GM18519 (cell line): ENCODE data around the gene VSX2.

Source experiments
- ATAC-seq: cut with Tn5 transposase; IDR thresholded peaks from one replicate; pipeline ENCODE4 v1.9.1; 2021; ENCODE audit warnings: mild to moderate bottlenecking, moderate library complexity; ENCODE audit not compliant: unreplicated experiment, low FRiP score

The VSX2 gene

DNA sequence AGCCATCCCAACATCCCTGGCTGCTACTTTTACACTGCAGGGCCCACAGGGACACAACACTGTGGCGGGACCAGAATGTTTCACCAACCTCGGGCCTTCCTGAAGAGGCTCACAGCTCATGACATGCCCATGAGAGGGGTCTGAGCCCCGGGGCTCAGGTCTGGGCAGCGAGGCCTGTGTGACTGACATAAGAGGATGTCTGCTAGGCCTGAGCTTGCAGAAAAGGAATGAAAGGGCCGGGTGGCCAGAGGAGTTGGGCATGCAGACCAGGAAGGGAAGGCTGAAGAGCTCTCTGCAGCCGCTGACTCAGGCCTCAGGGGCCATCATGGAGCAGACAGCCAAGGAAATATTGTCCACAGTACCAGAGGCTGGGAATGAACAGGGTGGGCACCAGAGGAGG, 18.3 kb upstream of the VSX2 start:
- no peak for ATAC-seq

- no peak for ATAC-seq
Observed at GRCh38 chr14:74221741-74222140, 17.5 kb upstream of the VSX2 start.

DNA sequence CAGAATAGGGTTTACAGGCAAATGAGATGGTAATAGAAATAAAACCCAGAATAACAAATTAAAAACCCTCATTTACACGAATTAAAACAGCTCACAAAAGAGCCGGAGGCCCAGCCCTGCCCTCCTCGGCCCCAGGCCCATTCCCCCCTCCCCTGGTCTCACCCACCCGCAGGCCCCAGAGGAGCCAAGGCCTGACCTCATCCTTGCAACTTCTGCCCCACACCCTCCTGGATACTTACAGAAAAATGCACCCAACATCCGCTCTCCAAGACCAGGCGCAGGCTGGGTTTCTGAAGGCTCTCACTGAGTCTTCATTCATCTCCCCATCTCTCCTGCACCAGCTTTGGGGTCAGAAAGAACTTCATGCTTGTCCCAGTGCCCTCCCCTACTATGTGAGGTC, 16.2 kb upstream of the VSX2 start:
- ATAC-seq = no peak

DNA sequence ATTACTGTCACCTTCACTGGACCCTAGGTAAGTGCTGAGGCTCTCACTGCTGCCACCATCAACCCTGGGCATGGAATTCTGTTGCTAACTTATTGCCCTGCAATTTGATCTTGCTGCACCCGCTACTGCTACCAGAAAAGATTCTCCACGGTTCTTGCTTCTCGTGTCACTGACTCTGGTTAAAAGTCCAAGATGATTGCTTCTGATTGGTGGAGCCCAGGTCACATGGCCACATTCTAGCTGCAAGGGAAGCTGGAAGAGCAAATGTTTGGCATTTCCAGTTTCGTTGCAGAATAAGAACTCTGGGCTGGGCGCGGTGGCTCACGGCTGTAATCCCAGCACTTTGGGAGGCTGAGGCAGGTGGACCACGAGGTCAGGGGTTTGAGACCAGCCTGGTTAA, 7.5 kb upstream of the VSX2 start:
- no peak for ATAC-seq

DNA sequence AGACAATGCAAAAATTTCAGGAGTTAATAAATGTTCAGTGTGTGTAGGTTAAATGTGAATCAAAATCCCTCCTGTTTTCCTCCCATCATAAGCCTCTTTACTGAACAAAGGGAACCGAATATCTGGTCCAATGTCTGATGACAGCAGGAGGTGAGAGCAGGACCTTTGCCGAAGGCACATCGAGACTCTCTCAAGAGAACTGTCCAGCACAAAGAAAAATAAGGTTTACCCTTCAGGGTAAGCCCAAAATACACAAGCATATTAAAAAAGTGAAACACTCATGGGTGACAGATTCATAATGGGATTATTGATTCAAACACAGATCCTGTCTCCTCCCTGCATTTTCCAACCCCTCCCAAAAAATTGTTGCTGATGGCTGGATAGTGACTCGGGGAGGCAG, 4.2 kb upstream of the VSX2 start:
- no peak for ATAC-seq

DNA sequence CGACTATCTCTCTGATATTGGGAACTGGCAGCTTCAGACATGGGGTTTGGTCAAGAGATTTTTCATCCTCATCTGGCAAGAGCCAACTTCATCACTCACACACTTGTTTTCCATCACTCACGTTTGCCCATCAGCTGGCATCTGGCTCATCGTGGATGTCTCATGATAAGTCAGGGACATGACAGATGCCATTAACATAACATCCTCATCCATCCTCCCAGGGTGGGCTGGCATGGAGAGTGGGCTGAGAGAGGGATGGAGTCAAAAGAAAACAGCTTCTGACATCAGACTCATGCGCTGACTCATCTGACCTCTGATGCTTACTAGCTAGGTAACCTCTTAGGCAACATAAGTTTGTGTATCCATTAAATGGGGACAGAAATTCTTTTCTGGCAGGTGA, 1.8 kb upstream of the VSX2 start:
- no peak for ATAC-seq

DNA sequence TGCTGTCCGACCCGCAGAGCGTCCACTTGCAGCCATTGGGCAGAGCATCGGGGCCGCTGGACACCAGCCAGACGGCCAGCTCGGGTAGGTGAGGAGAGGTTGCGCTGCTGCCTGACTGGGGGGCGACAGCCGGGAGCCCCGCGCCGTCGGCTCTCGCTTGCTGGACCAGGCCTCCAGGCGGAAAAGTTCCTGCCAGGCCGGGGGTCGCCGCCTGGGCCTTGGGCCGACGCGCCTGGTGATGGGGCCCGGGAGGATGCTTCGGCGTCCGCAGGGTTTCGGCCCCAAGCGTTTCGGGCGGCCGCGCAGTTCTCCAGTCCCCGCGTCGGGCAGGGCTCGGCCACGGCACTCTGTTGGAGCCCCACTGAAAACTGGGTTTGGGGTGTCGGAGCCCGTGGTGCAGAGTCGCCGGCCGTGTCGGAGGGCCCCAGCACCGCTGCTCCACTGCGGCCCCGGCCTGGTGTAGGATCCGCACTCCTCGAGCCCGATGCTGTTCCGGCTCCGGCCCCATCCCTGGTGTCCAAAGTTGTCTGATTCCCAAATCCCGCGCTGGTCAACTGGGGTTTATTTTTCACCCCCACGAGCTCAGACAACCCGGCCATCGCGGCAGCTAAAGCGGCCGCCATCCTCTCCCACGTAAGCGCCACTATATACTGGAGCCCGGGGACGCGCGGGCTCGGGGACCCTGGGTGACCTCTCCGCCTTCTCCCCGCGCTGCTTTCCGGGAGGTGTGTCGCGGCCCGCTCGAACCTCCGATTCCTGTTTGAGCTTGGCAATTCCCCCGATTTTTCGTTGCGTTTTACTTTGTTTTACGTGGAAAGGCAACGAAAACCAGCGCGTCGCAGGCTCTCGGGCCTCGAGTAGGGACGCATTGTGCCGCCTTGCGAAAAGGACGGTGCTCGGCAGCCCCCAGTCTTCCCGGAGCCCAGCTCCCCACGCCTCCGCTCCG, 872 bp downstream of the VSX2 start:
- no peak for ATAC-seq

GRCh38 chr14:74240794-74241651, 1.8 kb downstream of the VSX2 start:
- no peak for ATAC-seq

- ATAC-seq = no peak
Observed at GRCh38 chr14:74241652-74242017, 2.4 kb downstream of the VSX2 start.

GRCh38 chr14:74242021-74242779, 3.0 kb downstream of the VSX2 start:
- ATAC-seq = no peak

DNA sequence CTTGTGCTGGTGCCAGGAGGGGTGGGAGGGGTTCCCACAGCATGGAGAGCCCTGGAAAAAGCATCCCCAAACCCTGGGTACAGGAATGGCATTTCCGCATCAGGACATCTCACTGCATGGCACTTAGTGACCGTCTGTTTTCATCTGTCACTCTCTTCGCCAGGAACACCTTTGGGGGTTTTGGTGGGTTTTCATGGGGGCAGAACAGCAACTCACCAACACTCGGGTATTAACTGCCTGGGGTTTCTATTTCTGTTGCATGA, 3.5 kb downstream of the VSX2 start:
- no peak for ATAC-seq

- no peak for ATAC-seq
Observed at GRCh38 chr14:74243051-74243450, 3.8 kb downstream of the VSX2 start.

DNA sequence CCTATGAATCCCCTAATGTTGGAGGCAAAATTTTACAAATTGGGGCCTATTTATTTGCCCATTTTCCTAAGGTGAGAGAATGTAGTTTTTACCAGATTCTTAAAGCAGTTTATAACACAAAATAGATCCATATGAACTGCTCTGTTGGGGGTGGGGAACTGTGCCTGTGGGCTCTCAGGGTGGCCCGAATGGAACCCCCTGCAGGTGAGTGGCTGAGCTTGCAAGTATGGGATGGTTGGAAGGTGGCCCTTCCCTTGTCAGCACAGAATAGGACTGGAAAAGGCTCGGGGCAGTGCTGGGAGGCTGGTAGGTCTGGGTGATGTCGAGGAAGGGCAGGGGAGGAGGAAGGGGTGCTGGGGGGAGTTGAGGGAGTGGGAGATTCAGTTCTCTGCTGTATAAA, 4.9 kb downstream of the VSX2 start:
- no peak for ATAC-seq

DNA sequence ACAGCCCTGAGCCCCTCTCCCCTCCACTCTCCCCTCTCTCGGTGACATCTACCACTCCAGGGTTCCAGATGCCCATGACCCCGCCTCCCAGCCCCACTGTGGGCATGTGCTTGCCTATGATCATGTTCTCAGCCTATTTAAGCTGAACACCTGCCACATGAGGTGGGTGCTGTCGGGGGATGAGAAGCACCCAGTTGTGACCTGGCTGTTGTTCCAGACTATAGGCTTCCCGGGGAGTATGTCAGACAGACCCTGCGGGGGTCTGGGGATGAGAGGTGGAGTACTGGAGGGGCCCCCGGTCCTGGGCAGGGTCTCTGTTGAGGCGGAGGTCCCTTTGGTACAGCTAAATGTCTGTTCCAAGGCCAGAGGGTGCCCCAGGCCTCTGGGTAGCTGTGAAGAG, 6.0 kb downstream of the VSX2 start:
- no peak for ATAC-seq

DNA sequence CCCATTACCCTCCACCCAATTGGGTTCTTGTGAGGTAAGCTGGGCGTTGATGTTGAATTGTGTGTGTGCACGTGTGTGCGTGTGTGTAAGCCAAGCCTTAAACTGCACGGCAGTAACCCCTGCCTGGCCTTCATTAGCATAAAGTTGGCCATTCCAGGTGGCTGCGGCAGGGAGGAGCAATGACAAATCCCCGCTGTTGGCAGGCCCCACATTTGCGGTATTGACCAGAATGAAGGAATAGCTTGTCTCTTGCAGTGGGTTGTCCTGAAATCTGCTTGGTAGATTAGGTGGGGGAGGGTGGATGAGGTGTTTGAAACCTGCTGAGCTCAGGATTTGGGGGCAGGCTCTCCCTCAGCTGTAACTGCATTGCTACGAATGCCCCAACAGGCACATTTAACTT, 7.3 kb downstream of the VSX2 start:
- no peak for ATAC-seq

DNA sequence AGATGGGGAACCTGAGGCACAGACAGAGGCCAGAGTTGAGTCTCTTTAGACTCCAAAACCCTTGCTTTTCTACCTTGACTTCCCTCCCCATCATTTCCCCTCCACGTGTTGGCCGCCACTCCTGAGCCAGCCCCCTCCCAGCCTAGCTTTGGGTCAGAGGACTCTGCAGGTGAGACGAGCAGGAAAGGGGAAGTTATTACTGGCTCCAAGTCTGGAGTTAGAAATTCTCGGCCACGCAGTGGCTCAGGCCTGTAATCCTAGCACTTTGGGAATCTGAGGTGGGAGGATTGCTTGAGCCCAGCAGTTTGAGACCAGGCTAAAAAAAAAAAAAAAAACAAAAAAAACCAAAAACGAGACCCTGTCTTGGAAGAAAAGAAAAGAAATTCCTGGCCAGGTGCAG, 8.8 kb downstream of the VSX2 start:
- no peak for ATAC-seq

DNA sequence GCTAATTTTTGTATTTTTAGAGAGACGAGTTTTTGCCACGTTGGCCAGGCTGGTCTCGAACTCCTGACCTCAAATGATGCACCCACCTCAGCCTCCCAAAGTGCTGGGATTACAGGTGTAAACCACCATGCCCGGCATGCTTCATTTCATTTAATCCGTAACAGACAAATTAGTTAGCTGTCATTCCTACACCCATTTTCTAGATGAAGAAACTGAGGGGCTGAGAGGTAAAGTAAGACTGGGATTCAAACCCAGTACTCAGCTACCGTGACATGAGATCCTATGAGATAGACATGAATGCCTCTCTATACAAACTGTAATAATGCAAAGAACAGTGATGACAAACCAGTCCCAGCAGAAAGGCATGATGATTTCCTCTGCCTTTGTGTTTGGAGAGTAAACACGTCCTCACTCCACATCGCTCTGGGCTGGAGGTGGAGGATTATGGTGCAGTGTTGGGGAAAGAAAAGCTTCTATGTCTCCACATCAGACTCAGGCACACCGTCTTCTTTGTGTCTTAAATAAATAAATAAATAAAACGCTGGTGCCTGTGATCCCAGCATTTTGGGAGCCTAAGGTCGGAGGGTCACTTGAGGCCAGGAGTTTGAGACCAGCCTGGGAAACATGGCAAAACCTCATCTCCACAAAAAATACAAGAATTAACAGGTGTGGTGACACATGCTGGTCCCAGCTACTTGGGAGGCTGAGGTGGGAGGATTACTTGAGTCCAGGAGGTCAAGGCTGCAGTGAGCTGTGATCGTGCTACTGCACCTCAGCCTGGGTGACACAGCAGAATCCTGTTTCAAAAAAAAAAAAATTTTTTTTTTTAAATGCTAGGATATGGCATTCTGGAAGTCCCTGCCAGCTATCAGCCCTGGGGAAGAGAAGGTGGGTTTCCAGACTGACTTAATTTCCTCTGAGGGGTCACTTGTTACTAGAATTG, 10.5 kb downstream of the VSX2 start:
- no peak for ATAC-seq

GRCh38 chr14:74255281-74255680, 16.0 kb downstream of the VSX2 start:
- ATAC-seq = no peak

DNA sequence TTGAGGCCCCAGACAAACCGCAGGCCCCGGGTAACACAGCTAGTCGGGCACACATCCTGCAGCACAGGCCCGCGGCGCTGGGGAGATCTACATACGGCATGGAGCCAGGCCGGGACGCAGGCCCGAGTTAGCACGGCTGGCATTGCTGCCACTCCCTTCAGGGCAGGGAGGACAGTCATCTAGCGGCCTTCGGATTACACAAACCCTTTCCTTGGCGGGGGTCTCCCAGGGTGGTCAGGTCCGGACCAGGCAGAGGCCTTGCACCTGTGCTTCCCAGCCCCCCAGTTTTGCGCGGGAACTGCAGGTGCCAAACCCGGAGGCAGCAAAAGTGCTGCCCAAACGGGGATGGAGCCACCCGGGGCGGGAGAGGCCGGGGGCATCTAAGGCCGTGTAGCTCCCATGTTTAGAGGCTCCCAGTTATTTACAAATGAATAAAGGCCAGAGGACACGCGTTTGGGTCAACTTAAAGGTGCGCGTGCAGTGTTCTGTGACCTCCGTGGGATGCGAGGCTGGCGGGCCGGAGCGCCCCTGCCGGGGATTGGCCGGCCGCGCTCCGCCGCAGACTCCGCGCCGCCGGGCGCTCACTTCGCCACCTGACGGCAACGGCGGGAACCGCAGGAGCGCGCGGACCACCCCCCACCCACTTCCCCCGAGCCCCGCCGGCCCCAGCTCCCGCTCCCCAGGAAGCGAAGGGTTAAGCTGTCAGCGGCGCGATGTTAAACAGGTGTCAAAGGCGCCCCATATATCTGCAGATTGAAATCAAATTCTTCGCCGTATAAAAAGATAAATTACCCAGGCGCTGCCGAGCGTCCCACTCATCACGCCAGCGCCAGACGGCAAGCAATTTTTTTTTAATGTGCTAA, 18.1 kb downstream of the VSX2 start:
- no peak for ATAC-seq
